ENCODE data around the gene YES1. TPM values are rescaled to one million over a fixed set of nuclear protein-coding genes. Genes with fewer than 3 reads are reported as not detected.

YES1 gene
- total and polyA plus RNA-seq, 2 of the 13 experiments (the other 11 are each of a cell fraction or from before 2014, with no cell fraction given): 17.2 to 70.8 TPM

DNA sequence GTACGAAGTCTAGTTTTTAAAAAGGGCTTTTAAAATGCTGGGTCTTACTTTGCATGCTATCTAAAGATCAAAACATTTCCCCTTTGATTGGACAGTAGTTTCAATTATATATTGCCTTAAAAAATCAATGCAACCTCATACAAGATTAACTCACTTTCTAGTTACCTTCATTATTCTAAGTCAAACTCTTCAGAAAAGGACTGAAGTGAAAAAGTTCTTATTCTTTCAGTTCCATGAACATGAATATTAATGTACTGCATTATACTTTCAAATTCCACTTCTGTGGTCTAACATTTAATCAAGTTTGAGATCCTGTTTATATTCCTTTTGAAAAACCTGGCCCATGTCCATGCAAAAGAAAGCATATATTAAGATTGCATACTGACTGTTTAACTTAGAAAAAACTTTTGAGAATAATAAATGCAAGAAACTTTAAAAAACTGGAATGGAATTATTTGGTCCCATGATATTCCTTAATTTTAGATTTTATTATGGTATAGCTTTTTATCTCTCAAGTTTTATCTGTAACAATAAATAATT is 88.4 kb downstream of the YES1 start:
- H3K9ac ChIP-seq (ENCODE audit: insufficient read depth, low read depth, low read length): no peak overlapping the region
- in situ Hi-C loops (cut with HindIII; ENCODE audit: extremely low pct_ligation_motif_present, low pct_unique_long_range_greater_than_20kb) (no loop called here), intact Hi-C loops (cut with micrococcal nuclease; ENCODE audit: unreplicated experiment) (no loop called here)
- H3K9me3 ChIP-seq (ENCODE audit: low read length): no peaks in the 10 kb centered on the region
- WGBS (ENCODE audit: low lambda C conversion rate): 100% methylated on average over 1 of the region's 1 CpG
- CTCF ChIA-PET (ENCODE audit: low intra/inter-chr PET ratio, low total read pairs): no interaction called here
- no peak overlapping the region for H3K27ac ChIP-seq (ENCODE audit: extremely low read length, insufficient read depth, low read length)
- H3K36me3 ChIP-seq (replicated peaks in 1 of 2; ENCODE audit: control insufficient read depth in 1 of 2, insufficient read depth in 2 of 2, low read length in 2 of 2): peaks cover 0 to 10% of the 10 kb centered on the region in 2 experiments; a peak in 1 of 5 replicates
- no peaks in the 10 kb centered on the region for H3K27me3 ChIP-seq (ENCODE audit: control insufficient read depth in 1 of 2, insufficient read depth in 2 of 2, low read length in 2 of 2)
- POLR2A ChIA-PET: no interaction called here
- DNase-seq (ENCODE audit: low spot score): no peak
- no peak for FAIRE-seq
- H3K79me2 ChIP-seq (ENCODE audit: insufficient read depth, low read length): no peaks in the 10 kb centered on the region
- H4K20me1 ChIP-seq (ENCODE audit: insufficient read depth, low read length): no peaks in the 10 kb centered on the region
- no peak for ATAC-seq
- no TSS peak for BruUV-seq (replicated peaks)
- H3K4me1 ChIP-seq (ENCODE audit: insufficient read depth, low read length): no peaks in the 10 kb centered on the region
- H3K4me3 ChIP-seq (replicated peaks in 1 of 3; ENCODE audit: insufficient read depth in 1 of 3, low read depth in 2 of 3, low read length in 3 of 3): no peak overlapping the region
- H3K4me2 ChIP-seq (ENCODE audit: low read depth, low read length): no peak overlapping the region
- no peak overlapping the region for H2AFZ ChIP-seq (ENCODE audit: low read length)
- TF ChIP-seq, protein P1, sequence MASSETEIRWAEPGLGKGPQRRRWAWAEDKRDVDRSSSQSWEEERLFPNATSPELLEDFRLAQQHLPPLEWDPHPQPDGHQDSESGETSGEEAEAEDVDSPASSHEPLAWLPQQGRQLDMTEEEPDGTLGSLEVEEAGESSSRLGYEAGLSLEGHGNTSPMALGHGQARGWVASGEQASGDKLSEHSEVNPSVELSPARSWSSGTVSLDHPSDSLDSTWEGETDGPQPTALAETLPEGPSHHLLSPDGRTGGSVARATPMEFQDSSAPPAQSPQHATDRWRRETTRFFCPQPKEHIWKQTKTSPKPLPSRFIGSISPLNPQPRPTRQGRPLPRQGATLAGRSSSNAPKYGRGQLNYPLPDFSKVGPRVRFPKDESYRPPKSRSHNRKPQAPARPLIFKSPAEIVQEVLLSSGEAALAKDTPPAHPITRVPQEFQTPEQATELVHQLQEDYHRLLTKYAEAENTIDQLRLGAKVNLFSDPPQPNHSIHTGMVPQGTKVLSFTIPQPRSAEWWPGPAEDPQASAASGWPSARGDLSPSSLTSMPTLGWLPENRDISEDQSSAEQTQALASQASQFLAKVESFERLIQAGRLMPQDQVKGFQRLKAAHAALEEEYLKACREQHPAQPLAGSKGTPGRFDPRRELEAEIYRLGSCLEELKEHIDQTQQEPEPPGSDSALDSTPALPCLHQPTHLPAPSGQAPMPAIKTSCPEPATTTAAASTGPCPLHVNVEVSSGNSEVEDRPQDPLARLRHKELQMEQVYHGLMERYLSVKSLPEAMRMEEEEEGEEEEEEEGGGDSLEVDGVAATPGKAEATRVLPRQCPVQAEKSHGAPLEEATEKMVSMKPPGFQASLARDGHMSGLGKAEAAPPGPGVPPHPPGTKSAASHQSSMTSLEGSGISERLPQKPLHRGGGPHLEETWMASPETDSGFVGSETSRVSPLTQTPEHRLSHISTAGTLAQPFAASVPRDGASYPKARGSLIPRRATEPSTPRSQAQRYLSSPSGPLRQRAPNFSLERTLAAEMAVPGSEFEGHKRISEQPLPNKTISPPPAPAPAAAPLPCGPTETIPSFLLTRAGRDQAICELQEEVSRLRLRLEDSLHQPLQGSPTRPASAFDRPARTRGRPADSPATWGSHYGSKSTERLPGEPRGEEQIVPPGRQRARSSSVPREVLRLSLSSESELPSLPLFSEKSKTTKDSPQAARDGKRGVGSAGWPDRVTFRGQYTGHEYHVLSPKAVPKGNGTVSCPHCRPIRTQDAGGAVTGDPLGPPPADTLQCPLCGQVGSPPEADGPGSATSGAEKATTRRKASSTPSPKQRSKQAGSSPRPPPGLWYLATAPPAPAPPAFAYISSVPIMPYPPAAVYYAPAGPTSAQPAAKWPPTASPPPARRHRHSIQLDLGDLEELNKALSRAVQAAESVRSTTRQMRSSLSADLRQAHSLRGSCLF (CRISPR knock-in tag; IDR thresholded peaks at IDR 0.05; ENCODE audit: borderline replicate concordance): no peak
- TF ChIP-seq ZNF431 (CRISPR knock-in tag; IDR thresholded peaks at IDR 0.05; ENCODE audit: borderline replicate concordance, low read depth) (no peak), SRY (CRISPR knock-in tag; IDR thresholded peaks at IDR 0.05) (no peak), ELF4 (CRISPR knock-in tag; IDR thresholded peaks at IDR 0.05; ENCODE audit: borderline replicate concordance) (no peak), ZC3H13 (CRISPR knock-in tag; IDR thresholded peaks at IDR 0.05) (no peak), HES4 (CRISPR knock-in tag; IDR thresholded peaks at IDR 0.05; ENCODE audit: borderline replicate concordance) (no peak), ZNF780A (CRISPR knock-in tag; IDR thresholded peaks at IDR 0.05) (no peak), WIZ (CRISPR knock-in tag; IDR thresholded peaks at IDR 0.05) (no peak), ASH2L (IDR thresholded peaks at IDR 0.05; ENCODE audit: insufficient read length, low read depth, low read length) (no peak)
- TF ChIP-seq, protein P2, sequence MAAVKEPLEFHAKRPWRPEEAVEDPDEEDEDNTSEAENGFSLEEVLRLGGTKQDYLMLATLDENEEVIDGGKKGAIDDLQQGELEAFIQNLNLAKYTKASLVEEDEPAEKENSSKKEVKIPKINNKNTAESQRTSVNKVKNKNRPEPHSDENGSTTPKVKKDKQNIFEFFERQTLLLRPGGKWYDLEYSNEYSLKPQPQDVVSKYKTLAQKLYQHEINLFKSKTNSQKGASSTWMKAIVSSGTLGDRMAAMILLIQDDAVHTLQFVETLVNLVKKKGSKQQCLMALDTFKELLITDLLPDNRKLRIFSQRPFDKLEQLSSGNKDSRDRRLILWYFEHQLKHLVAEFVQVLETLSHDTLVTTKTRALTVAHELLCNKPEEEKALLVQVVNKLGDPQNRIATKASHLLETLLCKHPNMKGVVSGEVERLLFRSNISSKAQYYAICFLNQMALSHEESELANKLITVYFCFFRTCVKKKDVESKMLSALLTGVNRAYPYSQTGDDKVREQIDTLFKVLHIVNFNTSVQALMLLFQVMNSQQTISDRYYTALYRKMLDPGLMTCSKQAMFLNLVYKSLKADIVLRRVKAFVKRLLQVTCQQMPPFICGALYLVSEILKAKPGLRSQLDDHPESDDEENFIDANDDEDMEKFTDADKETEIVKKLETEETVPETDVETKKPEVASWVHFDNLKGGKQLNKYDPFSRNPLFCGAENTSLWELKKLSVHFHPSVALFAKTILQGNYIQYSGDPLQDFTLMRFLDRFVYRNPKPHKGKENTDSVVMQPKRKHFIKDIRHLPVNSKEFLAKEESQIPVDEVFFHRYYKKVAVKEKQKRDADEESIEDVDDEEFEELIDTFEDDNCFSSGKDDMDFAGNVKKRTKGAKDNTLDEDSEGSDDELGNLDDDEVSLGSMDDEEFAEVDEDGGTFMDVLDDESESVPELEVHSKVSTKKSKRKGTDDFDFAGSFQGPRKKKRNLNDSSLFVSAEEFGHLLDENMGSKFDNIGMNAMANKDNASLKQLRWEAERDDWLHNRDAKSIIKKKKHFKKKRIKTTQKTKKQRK (IDR thresholded peaks at IDR 0.05; ENCODE audit: low read length): no peak
- TF ChIP-seq, protein P3, sequence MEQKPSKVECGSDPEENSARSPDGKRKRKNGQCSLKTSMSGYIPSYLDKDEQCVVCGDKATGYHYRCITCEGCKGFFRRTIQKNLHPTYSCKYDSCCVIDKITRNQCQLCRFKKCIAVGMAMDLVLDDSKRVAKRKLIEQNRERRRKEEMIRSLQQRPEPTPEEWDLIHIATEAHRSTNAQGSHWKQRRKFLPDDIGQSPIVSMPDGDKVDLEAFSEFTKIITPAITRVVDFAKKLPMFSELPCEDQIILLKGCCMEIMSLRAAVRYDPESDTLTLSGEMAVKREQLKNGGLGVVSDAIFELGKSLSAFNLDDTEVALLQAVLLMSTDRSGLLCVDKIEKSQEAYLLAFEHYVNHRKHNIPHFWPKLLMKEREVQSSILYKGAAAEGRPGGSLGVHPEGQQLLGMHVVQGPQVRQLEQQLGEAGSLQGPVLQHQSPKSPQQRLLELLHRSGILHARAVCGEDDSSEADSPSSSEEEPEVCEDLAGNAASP (CRISPR knock-in tag; IDR thresholded peaks at IDR 0.05; ENCODE audit: borderline replicate concordance): no peak

All from HepG2 (cell line).